Fibroblast of the conjunctiva (primary cell): ENCODE data around the gene LDLRAD4.
A peak's percentile ranks its signal among the peaks of the same experiment; 100 is the strongest.

ENCODE experiments used
- DNase-seq: peaks from one replicate; pipeline ENCODE4 v3.0.0-alpha.2; 2010; ENCODE audit warnings: low read depth

The LDLRAD4 gene

DNA sequence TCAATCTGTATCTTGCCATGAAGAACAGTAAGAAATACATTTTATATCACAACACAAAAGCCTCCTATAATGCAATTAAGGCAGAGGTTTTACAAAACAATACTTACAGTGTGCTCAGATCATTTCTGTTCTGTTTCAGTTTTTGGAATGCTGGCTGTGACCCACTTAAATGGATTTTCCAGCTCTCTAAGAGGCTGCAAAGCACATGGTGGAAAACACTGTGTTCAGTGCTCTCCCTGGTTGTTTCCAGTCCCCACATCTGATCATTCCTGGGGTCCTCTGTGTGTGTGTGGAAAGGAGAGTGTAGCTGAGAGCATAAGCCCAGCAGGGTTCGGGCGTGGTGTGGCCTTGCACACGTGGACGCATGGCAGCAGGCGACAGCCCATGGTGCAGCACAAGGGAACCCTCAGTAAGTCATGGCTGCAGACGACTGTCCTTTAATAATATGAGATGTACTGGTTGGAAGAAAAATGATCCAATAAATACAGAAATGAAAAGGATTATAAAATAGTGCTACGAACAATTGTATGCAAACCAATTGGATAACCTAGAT, 412.2 kb downstream of the LDLRAD4 start:
- DNase-seq = no peak

- no peak for DNase-seq
These were observed 415.1 kb downstream of the LDLRAD4 start for GRCh38 chr18:13633700-13634099.

- DNase-seq = no peak
These were observed 416.5 kb downstream of the LDLRAD4 start for GRCh38 chr18:13635046-13635445.

DNA sequence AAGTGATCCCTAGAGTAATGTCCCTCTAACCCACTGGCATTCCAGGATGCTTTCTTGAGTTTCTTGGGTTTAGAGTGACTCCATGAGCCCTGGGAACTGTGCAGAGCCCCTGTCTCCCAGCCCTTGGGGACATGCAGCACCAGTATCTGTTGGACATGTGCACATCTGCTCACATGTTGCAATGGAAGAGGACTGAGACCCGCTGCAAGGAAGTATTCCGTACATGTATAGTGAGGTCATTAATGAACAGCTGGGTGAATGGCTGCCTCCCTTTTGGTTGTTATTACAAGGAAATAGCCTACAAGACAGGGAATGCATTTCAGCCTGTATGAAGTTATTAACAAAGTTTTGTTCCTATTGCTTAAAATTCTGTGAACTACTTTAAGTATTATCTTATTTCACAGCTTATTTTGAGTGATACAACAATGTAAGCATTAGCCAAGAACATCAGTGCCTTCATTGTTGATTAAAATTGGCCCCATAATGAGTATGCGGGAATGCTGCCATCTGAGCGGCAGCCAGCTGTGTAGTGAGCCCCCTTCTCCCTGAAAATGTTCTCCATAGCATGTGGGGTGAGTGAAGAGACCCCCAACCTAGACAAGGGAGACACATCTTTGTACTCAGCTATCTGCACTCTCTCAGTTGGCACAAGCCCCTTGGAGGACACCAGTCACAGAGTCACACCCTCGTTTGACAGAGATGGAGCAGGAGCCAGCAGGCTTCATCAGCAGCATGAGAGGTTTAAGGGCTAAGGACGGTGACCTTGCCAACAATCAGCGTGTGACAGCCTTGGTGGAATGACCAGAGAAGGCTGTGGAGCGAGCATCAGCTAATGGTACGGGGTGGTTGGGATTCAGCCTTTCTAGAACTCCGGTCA, 420.4 kb downstream of the LDLRAD4 start:
- DNase-seq = no peak

- DNase-seq = no peak
These were observed 421.8 kb downstream of the LDLRAD4 start for GRCh38 chr18:13640266-13640860.

GRCh38 chr18:13641551-13642439, 423.2 kb downstream of the LDLRAD4 start:
- DNase-seq = no peak

DNA sequence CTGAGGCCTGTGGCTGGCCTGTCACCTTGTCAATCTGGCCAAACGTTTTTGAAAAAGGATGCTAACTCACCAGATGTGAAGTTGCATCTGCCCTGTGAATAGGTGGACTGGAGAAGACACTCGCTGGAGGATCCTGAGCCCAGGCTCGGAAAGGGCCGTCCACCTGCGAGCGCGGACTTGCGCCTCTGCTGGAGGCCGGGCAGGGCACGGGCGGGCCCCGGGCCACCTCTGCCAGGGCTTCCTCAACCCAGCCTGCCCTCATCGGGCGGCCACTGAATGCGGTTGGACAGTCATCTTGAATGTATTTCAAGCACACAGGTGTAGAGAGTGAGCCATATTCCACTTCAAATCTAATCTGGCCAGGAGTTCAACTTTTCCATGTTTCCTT, 423.9 kb downstream of the LDLRAD4 start:
- no peak for DNase-seq

DNA sequence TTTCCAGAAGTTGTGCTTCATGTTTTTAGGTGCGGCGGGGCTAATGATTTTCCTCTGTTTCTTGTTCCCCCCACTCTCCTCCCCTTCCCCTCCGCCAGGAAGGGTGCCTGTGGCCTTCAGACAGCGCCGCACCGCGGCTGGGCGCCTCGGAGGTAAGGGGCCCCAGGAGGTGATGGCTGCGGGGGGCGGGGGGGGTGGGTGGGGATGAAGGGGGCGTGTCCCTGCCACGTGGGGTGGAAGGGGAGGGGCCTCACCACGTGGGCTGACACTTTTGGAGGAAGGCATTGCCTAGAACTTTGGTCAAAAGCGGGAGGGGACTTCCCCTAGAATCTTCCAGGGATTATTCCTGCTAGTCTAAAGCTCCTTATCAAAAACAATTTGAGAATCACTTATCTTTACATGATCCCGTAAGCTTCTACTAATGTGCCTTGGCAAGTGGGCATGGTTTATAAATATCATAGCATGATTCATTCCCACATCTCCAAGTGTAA, 424.7 kb downstream of the LDLRAD4 start:
- no peak for DNase-seq

DNA sequence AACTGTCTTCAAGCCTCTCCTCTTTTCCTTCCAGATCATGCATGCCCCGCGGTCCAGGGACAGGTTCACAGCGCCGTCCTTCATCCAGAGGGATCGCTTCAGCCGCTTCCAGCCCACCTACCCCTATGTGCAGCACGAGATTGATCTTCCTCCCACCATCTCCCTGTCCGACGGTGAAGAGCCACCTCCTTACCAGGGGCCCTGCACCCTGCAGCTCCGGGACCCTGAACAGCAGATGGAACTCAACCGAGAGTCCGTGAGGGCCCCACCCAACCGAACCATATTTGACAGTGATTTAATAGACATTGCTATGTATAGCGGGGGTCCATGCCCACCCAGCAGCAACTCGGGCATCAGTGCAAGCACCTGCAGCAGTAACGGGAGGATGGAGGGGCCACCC, 426.5 kb downstream of the LDLRAD4 start:
- DNase-seq = no peak

- DNase-seq = no peak
These were observed 428.1 kb downstream of the LDLRAD4 start for GRCh38 chr18:13646633-13647032.

DNA sequence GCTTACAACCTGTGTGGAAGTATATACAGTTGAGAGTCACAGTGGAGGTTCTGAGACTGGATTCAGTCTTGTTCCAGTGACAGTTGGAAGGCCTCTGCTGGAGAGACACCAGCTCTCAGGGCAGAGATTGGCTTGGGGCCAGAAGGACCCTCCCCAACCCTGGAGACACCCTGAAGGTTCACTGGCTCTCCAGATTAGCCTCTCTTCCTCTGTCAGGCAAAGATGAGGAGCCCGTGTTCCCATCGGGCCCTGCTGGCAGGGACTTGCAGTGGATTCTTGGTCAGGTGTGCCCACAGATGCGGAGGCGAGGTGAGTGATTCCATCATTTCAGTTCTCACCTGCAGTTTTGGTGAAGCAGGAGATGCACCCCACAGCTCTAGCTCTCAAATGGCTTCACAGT, 429.2 kb downstream of the LDLRAD4 start:
- DNase-seq = no peak

DNA sequence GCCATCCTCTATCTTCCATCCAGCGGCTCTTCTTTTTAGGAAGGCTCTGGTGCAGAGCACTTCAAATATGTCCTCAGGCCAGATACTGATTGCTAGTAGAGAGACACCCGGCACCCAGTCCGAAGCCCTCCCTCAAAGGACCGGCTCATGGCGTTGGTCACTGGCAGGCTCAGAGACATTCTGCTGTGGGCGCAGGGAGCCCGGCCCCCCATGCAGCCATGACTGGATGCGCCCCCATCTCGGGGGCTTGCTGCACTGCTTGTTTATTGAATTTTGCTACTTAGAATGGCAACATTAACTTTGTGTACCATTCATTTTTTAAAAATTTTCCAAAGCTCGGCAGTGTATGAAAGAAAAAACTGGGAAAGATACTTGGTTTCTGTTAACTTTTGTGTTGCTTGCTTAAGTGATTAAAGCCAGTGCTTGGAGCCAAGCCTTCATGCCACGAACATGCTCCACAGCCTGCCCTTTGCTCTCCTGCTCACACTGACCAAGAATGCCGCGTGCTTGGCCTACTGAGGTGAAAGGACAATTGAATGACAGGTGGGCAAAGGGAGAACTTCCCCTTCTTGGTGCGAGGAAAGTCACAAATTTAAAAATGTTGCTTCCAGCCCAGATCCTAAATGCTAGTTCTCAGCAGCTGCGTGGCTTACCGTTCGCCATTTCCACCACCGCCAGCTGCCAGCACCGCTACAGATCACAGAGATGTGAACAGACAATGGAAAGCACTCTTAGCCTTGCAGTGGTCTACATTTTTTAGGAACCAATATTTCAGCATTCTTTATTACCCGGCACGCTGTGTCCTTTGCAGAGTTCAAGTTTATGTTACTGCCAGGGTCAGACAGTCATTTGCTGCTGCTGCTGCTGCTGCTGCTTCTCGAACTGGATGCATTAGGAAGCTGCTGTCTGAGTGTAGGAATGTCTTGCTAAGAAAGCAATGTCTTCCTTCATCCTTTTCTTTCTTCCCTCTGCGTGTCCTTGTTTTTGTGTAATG, 431.1 kb downstream of the LDLRAD4 start:
- no peak for DNase-seq

DNA sequence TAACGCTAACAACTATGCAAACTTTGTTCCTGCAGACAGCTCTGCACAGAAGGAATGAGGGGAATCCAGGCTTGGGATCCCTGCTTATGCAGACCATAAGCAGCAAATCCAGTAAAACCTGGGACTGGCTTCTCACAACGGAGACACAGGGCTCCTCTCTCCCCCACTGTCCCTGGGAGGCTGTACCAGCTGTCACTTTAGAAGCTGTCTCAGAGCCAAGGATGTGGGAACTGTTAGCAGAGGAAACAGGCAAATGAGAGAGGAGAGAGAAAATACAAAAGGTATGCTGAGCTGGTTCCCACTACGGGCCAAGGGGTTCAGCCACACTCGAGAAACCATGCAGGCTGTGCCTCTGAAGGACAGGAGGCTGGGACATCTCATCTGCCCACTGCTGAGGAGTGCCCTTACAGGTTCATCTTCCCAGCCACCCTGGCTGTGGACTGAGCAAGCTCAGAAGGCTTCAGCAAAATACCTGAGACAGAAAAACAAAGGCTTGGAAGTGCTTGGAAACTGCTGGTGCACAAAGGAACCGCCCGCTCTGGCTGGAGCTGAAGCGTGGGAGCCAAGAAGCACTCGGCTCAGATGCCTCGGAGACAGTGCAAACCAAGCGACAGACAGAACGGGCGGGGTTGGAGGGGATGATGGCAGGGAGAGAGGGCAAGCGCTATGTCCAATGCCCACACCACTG, 435.3 kb downstream of the LDLRAD4 start:
- no peak for DNase-seq

DNA sequence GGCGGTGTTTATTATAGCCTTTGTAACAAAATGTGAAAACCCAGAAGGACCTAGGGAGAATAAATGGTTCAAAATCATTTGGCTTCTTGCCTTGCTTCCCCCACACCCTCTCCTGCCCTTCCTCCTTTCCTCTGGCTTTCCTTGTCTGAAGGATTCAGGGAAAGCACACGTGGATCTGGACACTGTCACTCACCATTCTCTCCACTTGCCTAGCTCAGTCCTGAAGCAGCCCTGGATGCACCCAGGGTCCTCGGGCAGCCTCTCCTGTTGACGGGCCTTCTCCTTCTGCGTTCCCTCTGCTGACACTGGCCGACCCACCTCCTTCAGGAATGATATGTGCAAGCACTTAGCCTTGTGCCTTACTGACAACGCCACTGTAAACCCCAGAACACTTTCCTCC, 439.4 kb downstream of the LDLRAD4 start:
- no peak for DNase-seq

- DNase-seq = no peak
These were observed 440.1 kb downstream of the LDLRAD4 start for GRCh38 chr18:13658436-13659204.

- DNase-seq = peak; percentile 77
These were observed 441.9 kb downstream of the LDLRAD4 start for GRCh38 chr18:13660510-13660909.

- DNase-seq = no peak
These were observed 442.7 kb downstream of the LDLRAD4 start for GRCh38 chr18:13661051-13661778.

DNA sequence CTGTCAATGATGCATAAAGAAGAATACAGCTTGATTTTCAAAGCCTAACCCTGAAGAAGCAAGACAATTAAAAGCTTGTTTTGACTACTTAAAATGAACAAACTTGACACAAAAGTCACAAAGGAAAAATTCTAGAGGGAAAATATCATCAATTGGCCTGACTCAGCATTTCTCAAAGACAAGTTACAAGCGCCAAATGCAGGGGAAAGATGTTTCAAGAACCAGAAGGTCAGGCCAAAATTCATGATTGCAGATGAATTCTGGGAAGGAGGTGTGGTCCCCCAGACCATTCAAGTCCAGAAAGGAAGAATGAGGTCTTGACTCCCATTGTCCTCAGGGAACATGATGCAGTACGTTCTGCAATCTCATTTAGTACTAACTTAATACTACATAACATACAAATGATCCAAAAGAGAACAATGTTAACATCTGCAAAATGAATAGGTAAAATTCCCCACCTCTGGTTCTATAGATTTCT, 443.3 kb downstream of the LDLRAD4 start:
- DNase-seq = peak; percentile 3

GRCh38 chr18:13672657-13673056, 454.1 kb downstream of the LDLRAD4 start:
- DNase-seq = no peak
